GM23338 (cell line): ENCODE results near the gene DYSF. TPM values are rescaled to one million over a fixed set of nuclear protein-coding genes. Genes with fewer than 3 reads are reported as not detected.

Experiments
- ATAC-seq: fragments of 200-7000 bp; cut with Tn5 transposase; 3 replicates; pipeline ENCODE4 v1.9.1; 2020
- DNase-seq: peaks from one replicate; pipeline ENCODE4 v3.0.0-alpha.2; 2015; ENCODE audit warnings: low spot score
- H2AFZ ChIP-seq: fragments of 200-600 bp; sonication (generic); 2 replicates; pipeline ENCODE4 v1.8.0; 2016; ENCODE audit warnings: antibody characterized with exemption, mild to moderate bottlenecking, moderate library complexity
- H3F3A ChIP-seq: fragments of 200-600 bp; sonication (generic); replicated peaks from 2 replicates; pipeline ENCODE4 v1.8.0; 2017; ENCODE audit warnings: antibody characterized with exemption, mixed run types, low read depth
- H3K27ac ChIP-seq: fragments of 200-600 bp; sonication (generic); 2 replicates; pipeline ENCODE4 v1.6.1; 2016; ENCODE audit warnings: low read depth
- H3K27me3 ChIP-seq: fragments of 200-600 bp; sonication (generic); 2 replicates; pipeline ENCODE4 v1.8.0; 2016; ENCODE audit warnings: mild to moderate bottlenecking, mixed run types, moderate library complexity; ENCODE audit not compliant: insufficient read depth
- H3K36me3 ChIP-seq: fragments of 200-600 bp; sonication (generic); 2 replicates; pipeline ENCODE4 v1.8.0; 2016; ENCODE audit warnings: mild to moderate bottlenecking; ENCODE audit not compliant: insufficient read depth
- H3K4me1 ChIP-seq: fragments of 200-600 bp; sonication (generic); 2 replicates; pipeline ENCODE4 v1.8.0; 2016; ENCODE audit warnings: mild to moderate bottlenecking, moderate library complexity; ENCODE audit not compliant: insufficient read depth
- H3K4me2 ChIP-seq: fragments of 200-600 bp; sonication (generic); 2 replicates; pipeline ENCODE4 v1.7.1; 2017; ENCODE audit warnings: mixed run types
- H3K4me3 ChIP-seq: fragments of 200-600 bp; sonication (generic); 2 replicates; pipeline ENCODE4 v1.6.1; 2016; ENCODE audit warnings: mixed run types
- H3K79me2 ChIP-seq: fragments of 200-600 bp; sonication (generic); replicated peaks from 2 replicates; pipeline ENCODE4 v1.8.0; 2017; ENCODE audit warnings: mild to moderate bottlenecking; ENCODE audit not compliant: insufficient read depth
- H3K9me2 ChIP-seq: fragments of 200-600 bp; sonication (generic); 2 replicates; pipeline ENCODE4 v1.8.0; 2017; ENCODE audit not compliant: insufficient read depth
- H4K20me1 ChIP-seq: fragments of 200-600 bp; sonication (generic); replicated peaks from 2 replicates; pipeline ENCODE4 v1.8.0; 2017; ENCODE audit warnings: mild to moderate bottlenecking; ENCODE audit not compliant: insufficient read depth
- H3K27ac Mint-ChIP-seq: 2 replicates; pipeline ENCODE4 v1.8.0; 2020; ENCODE audit warnings: inconsistent platforms, mild to moderate bottlenecking, moderate library complexity, mixed read lengths
- H3K27me3 Mint-ChIP-seq: 3 replicates; pipeline ENCODE4 v1.8.0; 2022; ENCODE audit warnings: low read depth, mild to moderate bottlenecking, moderate library complexity, mixed read lengths, inconsistent platforms; ENCODE audit not compliant: insufficient read depth, poor library complexity
- H3K36me3 Mint-ChIP-seq: 3 replicates; pipeline ENCODE4 v1.8.0; 2021; ENCODE audit warnings: low read depth, mild to moderate bottlenecking, inconsistent platforms, moderate library complexity, mixed read lengths
- H3K4me1 Mint-ChIP-seq: 3 replicates; pipeline ENCODE4 v1.8.0; 2020; ENCODE audit warnings: mild to moderate bottlenecking, inconsistent platforms, mixed read lengths
- H3K4me3 Mint-ChIP-seq: 3 replicates; pipeline ENCODE4 v1.8.0; 2021; ENCODE audit warnings: moderate library complexity, mild to moderate bottlenecking, inconsistent platforms, mixed read lengths
- H3K9me3 Mint-ChIP-seq: 3 replicates; pipeline ENCODE4 v1.8.0; 2020; ENCODE audit warnings: moderate library complexity, mild to moderate bottlenecking, inconsistent platforms, mixed read lengths
- CREB1 ChIP-seq: fragments of 250-450 bp; sonication (Bioruptor Pico); IDR thresholded peaks from 2 replicates; pipeline ENCODE4 v1.5.0; 2020; ENCODE audit warnings: low read depth, mild to moderate bottlenecking, moderate library complexity
- EZH2 ChIP-seq: fragments of 200-600 bp; sonication (generic); IDR thresholded peaks from one replicate; pipeline ENCODE4 v1.8.0; 2017; ENCODE audit warnings: antibody characterized with exemption, mild to moderate bottlenecking, low read depth; ENCODE audit not compliant: unreplicated experiment
- EZH2phosphoT487 ChIP-seq: fragments of 200-600 bp; sonication (generic); IDR thresholded peaks from one replicate; pipeline ENCODE4 v1.8.1; 2018; ENCODE audit warnings: antibody characterized with exemption; ENCODE audit not compliant: unreplicated experiment
- JUNB ChIP-seq: IDR thresholded peaks from one replicate; pipeline ENCODE4 v1.6.1; 2016; ENCODE audit warnings: antibody characterized with exemption; ENCODE audit not compliant: unreplicated experiment
- NANOG ChIP-seq: IDR thresholded peaks from 2 replicates; pipeline ENCODE4 v1.6.1; 2016; ENCODE audit warnings: antibody characterized with exemption, borderline replicate concordance
- POLR2AphosphoS5 ChIP-seq: IDR thresholded peaks from 2 replicates; pipeline ENCODE4 v1.6.1; 2016; ENCODE audit warnings: antibody characterized with exemption, low read depth
- STAT1 ChIP-seq: IDR thresholded peaks from one replicate; pipeline ENCODE4 v1.6.1; 2016; ENCODE audit warnings: antibody characterized with exemption; ENCODE audit not compliant: unreplicated experiment
- ZNF114 ChIP-seq: fragments of 250-450 bp; sonication (Bioruptor Pico); IDR thresholded peaks from 2 replicates; pipeline ENCODE4 v1.5.0; 2020; ENCODE audit warnings: mild to moderate bottlenecking, moderate library complexity
- ZNF331 ChIP-seq: fragments of 250-450 bp; sonication (Bioruptor Pico); IDR thresholded peaks from 2 replicates; pipeline ENCODE4 v1.5.0; 2020; ENCODE audit warnings: low read depth, mild to moderate bottlenecking, moderate library complexity
- polyA plus RNA-seq: library from polyadenylated mRNA; unstranded; fragments of >200 nt; fragmentation: Nextera tagmentation; extraction: Ambion mirVana; gene quantifications from 2 replicates; pipeline ENCODE4 v1.2.1, GENCODE V29; 2016
- total RNA-seq: library from RNA; depleted of rRNA; stranded (reverse); fragments of >200 nt; shearing (Covaris generic); gene quantifications from 2 replicates; pipeline ENCODE4 v1.2.3, GENCODE V29; 2014
- TF ChIP-seq, protein P1 (sequence below): IDR thresholded peaks from one replicate; pipeline ENCODE4 v1.6.1; 2018; ENCODE audit warnings: antibody characterized with exemption; ENCODE audit not compliant: unreplicated experiment
- TF ChIP-seq, protein P2 (sequence below), 2 experiments: fragments of 200-600 bp in 1 of 2; sonication (generic) in 1 of 2; conservative IDR thresholded peaks; 2 replicates each; pipeline versions ENCODE4 v1.5.1 to v1.6.1; 2016 to 2017; ENCODE audit warnings: antibody characterized with exemption in 2 of 2, low read depth in 2 of 2, mild to moderate bottlenecking in 2 of 2, moderate library complexity in 1 of 2
- TF ChIP-seq, protein P3 (sequence below): IDR thresholded peaks from 2 replicates; pipeline ENCODE4 v1.6.1; 2016; ENCODE audit warnings: antibody characterized with exemption
- TF ChIP-seq, protein P4 (sequence below): fragments of 250-450 bp; sonication (Bioruptor Pico); IDR thresholded peaks from 2 replicates; pipeline ENCODE4 v1.5.0; 2020; ENCODE audit warnings: mild to moderate bottlenecking, moderate library complexity

The DYSF gene
- total and polyA plus RNA-seq, 2 experiments from 2014 or later, result 7.3 to 21.3 TPM

DNA sequence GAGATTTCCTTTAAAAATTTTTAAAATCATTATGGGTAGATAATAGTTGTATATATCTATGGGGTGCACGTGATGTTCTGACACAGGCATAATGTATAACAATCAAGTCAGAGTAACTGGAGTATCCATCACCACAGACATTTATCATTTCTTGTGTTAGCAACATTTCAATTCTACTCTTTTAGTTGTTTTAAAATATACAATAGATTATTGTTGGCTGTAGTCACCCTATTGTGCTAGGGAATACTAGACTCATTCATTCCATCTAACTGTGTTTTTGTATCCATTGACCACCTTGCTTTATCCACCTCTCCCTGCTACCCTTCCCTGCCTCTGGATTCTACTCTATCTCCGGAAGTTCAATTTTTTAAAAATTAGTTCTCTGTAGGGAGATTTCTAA lies 31.0 kb downstream of the DYSF start:
- Histone ChIP-seq H3K4me2 (no peak overlapping the region), H3K27ac (no peak overlapping the region), H3K4me3 (no peak overlapping the region), H2AFZ (no peak overlapping the region), H3K4me1 (peaks cover 3% of the 10 kb centered on the region; the same call in 1 of the 2 replicates), H3K9me2 (no peaks in the 10 kb centered on the region), H3F3A (no peaks in the 10 kb centered on the region), H4K20me1 (no peaks in the 10 kb centered on the region), H3K27me3 (no peaks in the 10 kb centered on the region), H3K79me2 (no peaks in the 10 kb centered on the region), H3K36me3 (no peaks in the 10 kb centered on the region)
- Mint-ChIP-seq H3K9me3 (no peaks in the 10 kb centered on the region), H3K4me3 (no peak overlapping the region), H3K36me3 (peaks cover 3% of the 10 kb centered on the region; the same call in 2 of the 3 replicates), H3K4me1 (peaks cover 32% of the 10 kb centered on the region), H3K27me3 (peaks cover 8% of the 10 kb centered on the region), H3K27ac (no peak overlapping the region)
- DNase-seq (no peak), ATAC-seq (no peak)
- TF ChIP-seq NANOG, result no peak
- TF ChIP-seq POLR2AphosphoS5, result no peak
- TF ChIP-seq, protein P1, sequence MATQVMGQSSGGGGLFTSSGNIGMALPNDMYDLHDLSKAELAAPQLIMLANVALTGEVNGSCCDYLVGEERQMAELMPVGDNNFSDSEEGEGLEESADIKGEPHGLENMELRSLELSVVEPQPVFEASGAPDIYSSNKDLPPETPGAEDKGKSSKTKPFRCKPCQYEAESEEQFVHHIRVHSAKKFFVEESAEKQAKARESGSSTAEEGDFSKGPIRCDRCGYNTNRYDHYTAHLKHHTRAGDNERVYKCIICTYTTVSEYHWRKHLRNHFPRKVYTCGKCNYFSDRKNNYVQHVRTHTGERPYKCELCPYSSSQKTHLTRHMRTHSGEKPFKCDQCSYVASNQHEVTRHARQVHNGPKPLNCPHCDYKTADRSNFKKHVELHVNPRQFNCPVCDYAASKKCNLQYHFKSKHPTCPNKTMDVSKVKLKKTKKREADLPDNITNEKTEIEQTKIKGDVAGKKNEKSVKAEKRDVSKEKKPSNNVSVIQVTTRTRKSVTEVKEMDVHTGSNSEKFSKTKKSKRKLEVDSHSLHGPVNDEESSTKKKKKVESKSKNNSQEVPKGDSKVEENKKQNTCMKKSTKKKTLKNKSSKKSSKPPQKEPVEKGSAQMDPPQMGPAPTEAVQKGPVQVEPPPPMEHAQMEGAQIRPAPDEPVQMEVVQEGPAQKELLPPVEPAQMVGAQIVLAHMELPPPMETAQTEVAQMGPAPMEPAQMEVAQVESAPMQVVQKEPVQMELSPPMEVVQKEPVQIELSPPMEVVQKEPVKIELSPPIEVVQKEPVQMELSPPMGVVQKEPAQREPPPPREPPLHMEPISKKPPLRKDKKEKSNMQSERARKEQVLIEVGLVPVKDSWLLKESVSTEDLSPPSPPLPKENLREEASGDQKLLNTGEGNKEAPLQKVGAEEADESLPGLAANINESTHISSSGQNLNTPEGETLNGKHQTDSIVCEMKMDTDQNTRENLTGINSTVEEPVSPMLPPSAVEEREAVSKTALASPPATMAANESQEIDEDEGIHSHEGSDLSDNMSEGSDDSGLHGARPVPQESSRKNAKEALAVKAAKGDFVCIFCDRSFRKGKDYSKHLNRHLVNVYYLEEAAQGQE, result no peak
- TF ChIP-seq, protein P2, sequence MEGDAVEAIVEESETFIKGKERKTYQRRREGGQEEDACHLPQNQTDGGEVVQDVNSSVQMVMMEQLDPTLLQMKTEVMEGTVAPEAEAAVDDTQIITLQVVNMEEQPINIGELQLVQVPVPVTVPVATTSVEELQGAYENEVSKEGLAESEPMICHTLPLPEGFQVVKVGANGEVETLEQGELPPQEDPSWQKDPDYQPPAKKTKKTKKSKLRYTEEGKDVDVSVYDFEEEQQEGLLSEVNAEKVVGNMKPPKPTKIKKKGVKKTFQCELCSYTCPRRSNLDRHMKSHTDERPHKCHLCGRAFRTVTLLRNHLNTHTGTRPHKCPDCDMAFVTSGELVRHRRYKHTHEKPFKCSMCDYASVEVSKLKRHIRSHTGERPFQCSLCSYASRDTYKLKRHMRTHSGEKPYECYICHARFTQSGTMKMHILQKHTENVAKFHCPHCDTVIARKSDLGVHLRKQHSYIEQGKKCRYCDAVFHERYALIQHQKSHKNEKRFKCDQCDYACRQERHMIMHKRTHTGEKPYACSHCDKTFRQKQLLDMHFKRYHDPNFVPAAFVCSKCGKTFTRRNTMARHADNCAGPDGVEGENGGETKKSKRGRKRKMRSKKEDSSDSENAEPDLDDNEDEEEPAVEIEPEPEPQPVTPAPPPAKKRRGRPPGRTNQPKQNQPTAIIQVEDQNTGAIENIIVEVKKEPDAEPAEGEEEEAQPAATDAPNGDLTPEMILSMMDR (conservative IDR thresholded peaks at IDR 0.05; ENCODE audit: low read depth in 2 of 2), result no peak
- TF ChIP-seq EZH2, result no peak
- TF ChIP-seq STAT1, result no peak
- TF ChIP-seq CREB1, result no peak
- no peak for TF ChIP-seq EZH2phosphoT487
- TF ChIP-seq, protein P3, sequence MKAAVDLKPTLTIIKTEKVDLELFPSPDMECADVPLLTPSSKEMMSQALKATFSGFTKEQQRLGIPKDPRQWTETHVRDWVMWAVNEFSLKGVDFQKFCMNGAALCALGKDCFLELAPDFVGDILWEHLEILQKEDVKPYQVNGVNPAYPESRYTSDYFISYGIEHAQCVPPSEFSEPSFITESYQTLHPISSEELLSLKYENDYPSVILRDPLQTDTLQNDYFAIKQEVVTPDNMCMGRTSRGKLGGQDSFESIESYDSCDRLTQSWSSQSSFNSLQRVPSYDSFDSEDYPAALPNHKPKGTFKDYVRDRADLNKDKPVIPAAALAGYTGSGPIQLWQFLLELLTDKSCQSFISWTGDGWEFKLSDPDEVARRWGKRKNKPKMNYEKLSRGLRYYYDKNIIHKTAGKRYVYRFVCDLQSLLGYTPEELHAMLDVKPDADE, result no peak
- TF ChIP-seq, protein P4, sequence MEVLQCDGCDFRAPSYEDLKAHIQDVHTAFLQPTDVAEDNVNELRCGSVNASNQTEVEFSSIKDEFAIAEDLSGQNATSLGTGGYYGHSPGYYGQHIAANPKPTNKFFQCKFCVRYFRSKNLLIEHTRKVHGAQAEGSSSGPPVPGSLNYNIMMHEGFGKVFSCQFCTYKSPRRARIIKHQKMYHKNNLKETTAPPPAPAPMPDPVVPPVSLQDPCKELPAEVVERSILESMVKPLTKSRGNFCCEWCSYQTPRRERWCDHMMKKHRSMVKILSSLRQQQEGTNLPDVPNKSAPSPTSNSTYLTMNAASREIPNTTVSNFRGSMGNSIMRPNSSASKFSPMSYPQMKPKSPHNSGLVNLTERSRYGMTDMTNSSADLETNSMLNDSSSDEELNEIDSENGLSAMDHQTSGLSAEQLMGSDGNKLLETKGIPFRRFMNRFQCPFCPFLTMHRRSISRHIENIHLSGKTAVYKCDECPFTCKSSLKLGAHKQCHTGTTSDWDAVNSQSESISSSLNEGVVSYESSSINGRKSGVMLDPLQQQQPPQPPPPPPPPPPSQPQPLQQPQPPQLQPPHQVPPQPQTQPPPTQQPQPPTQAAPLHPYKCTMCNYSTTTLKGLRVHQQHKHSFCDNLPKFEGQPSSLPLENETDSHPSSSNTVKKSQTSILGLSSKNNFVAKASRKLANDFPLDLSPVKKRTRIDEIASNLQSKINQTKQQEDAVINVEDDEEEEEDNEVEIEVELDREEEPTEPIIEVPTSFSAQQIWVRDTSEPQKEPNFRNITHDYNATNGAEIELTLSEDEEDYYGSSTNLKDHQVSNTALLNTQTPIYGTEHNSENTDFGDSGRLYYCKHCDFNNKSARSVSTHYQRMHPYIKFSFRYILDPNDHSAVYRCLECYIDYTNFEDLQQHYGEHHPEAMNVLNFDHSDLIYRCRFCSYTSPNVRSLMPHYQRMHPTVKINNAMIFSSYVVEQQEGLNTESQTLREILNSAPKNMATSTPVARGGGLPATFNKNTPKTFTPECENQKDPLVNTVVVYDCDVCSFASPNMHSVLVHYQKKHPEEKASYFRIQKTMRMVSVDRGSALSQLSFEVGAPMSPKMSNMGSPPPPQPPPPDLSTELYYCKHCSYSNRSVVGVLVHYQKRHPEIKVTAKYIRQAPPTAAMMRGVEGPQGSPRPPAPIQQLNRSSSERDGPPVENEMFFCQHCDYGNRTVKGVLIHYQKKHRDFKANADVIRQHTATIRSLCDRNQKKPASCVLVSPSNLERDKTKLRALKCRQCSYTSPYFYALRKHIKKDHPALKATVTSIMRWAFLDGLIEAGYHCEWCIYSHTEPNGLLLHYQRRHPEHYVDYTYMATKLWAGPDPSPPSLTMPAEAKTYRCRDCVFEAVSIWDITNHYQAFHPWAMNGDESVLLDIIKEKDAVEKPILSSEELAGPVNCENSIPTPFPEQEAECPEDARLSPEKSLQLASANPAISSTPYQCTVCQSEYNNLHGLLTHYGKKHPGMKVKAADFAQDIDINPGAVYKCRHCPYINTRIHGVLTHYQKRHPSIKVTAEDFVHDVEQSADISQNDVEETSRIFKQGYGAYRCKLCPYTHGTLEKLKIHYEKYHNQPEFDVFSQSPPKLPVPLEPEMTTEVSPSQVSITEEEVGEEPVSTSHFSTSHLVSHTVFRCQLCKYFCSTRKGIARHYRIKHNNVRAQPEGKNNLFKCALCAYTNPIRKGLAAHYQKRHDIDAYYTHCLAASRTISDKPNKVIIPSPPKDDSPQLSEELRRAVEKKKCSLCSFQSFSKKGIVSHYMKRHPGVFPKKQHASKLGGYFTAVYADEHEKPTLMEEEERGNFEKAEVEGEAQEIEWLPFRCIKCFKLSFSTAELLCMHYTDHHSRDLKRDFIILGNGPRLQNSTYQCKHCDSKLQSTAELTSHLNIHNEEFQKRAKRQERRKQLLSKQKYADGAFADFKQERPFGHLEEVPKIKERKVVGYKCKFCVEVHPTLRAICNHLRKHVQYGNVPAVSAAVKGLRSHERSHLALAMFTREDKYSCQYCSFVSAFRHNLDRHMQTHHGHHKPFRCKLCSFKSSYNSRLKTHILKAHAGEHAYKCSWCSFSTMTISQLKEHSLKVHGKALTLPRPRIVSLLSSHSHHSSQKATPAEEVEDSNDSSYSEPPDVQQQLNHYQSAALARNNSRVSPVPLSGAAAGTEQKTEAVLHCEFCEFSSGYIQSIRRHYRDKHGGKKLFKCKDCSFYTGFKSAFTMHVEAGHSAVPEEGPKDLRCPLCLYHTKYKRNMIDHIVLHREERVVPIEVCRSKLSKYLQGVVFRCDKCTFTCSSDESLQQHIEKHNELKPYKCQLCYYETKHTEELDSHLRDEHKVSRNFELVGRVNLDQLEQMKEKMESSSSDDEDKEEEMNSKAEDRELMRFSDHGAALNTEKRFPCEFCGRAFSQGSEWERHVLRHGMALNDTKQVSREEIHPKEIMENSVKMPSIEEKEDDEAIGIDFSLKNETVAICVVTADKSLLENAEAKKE (CRISPR knock-in tag), result no peak
- TF ChIP-seq ZNF331, result no peak
- TF ChIP-seq ZNF114, result no peak
- no peak for TF ChIP-seq JUNB
